ENCODE measurements around the gene STYXL1. TPM values are rescaled to one million over a fixed set of nuclear protein-coding genes. Genes with fewer than 3 reads are reported as not detected.
"Not testable (repeated sequence)": the region's sequence is repeated elsewhere in the genome, so short reads cannot be mapped to it uniquely, and the experiment has no call there.

Gene STYXL1
- 56.1 and 60.4 TPM in 2 replicates for total RNA-seq (ENCODE audit: low replicate concordance)

- H3K9ac ChIP-seq = peak within 1 kb of the TSS; percentile 97
- Mint-ChIP-seq H3K4me1 (peaks cover 16% of the 10 kb centered on the region), H3K9me3 (no peaks in the 10 kb centered on the region), H3K36me3 (peaks cover 15% of the 10 kb centered on the region), H3K27ac (peak within 1 kb of the TSS; percentile 98), H3K4me3 (peak within 1 kb of the TSS; percentile 99), H3K27me3 (ENCODE audit: insufficient read depth, low read depth) (peaks cover 2% of the 10 kb centered on the region)
- peak; percentile 97 for DNase-seq (ENCODE audit: low spot score)
- peak within 1 kb of the TSS; percentile 67 for H3K27ac ChIP-seq
- H3K36me3 ChIP-seq = no peaks in the 10 kb centered on the region
- no peaks in the 10 kb centered on the region for H3K27me3 ChIP-seq
- peaks cover 5% of the 10 kb centered on the region for H3F3A ChIP-seq (ENCODE audit: low read depth)
- no peak for TF ChIP-seq CTCF (IDR thresholded peaks at IDR 0.05)
- no peak for TF ChIP-seq EZH2 (IDR thresholded peaks at IDR 0.05)
- no peak for TF ChIP-seq EZH2phosphoT487 (IDR thresholded peaks at IDR 0.05)
- H2AFZ ChIP-seq (replicated peaks) = peak within 1 kb of the TSS; percentile 66
- peaks cover 10% of the 10 kb centered on the region for H4K20me1 ChIP-seq (ENCODE audit: low read depth)
- H3K79me2 ChIP-seq (ENCODE audit: low read depth) = peaks cover 93% of the 10 kb centered on the region
- H3K4me1 ChIP-seq = peaks cover 3% of the 10 kb centered on the region
- no peaks in the 10 kb centered on the region for H3K9me3 ChIP-seq (ENCODE audit: low read depth)
- H3K4me3 ChIP-seq = peak within 1 kb of the TSS; percentile 90
- peak within 1 kb of the TSS; percentile 82 for H3K4me2 ChIP-seq
Observed at GRCh38 chr7:76047811-76048667, at the start of gene STYXL1, which contains the start of gene MDH2. Gene STYXL1 (minus strand): TSS chr7:76048000. CDS start chr7:76030523, 17,477 bp downstream. Gene MDH2 (plus strand): TSS chr7:76048106. CDS start chr7:76048161, 55 bp downstream.

GRCh38 chr7:76095908-76096307 lies 48.1 kb upstream of the STYXL1 start:
- Mint-ChIP-seq H3K27ac (no peak overlapping the region), H3K36me3 (no peaks in the 10 kb centered on the region), H3K9me3 (no peaks in the 10 kb centered on the region), H3K27me3 (ENCODE audit: insufficient read depth, low read depth) (peaks cover 7% of the 10 kb centered on the region), H3K4me3 (no peak overlapping the region), H3K4me1 (no peaks in the 10 kb centered on the region)
- Histone ChIP-seq H3F3A (ENCODE audit: low read depth) (no peaks in the 10 kb centered on the region), H3K27me3 (no peaks in the 10 kb centered on the region), H3K4me1 (no peaks in the 10 kb centered on the region), H4K20me1 (ENCODE audit: low read depth) (no peaks in the 10 kb centered on the region), H3K4me3 (no peak overlapping the region), H3K9ac (no peak overlapping the region), H3K9me3 (ENCODE audit: low read depth) (no peaks in the 10 kb centered on the region), H3K27ac (no peak overlapping the region), H3K36me3 (no peaks in the 10 kb centered on the region), H3K79me2 (ENCODE audit: low read depth) (no peaks in the 10 kb centered on the region), H2AFZ (replicated peaks) (no peak overlapping the region), H3K4me2 (no peak overlapping the region)
- no peak for DNase-seq (ENCODE audit: low spot score)
- no peak for TF ChIP-seq CTCF (IDR thresholded peaks at IDR 0.05)
- no peak for TF ChIP-seq EZH2 (IDR thresholded peaks at IDR 0.05)
- no peak for TF ChIP-seq EZH2phosphoT487 (IDR thresholded peaks at IDR 0.05)

GRCh38 chr7:76094326-76094725 lies 46.5 kb upstream of the STYXL1 start:
- not testable (repeated sequence) for H3K4me2 ChIP-seq; DNase-seq (ENCODE audit: low spot score); H3K9ac ChIP-seq; H3K9me3 ChIP-seq (ENCODE audit: low read depth); H3F3A ChIP-seq (ENCODE audit: low read depth); H3K4me1 Mint-ChIP-seq; H3K4me3 Mint-ChIP-seq; H3K4me3 ChIP-seq; H3K36me3 ChIP-seq; H3K36me3 Mint-ChIP-seq; H3K27ac ChIP-seq; H3K27me3 ChIP-seq; H3K27me3 Mint-ChIP-seq (ENCODE audit: insufficient read depth, low read depth); H3K9me3 Mint-ChIP-seq; H3K79me2 ChIP-seq (ENCODE audit: low read depth); H3K27ac Mint-ChIP-seq; H4K20me1 ChIP-seq (ENCODE audit: low read depth); H2AFZ ChIP-seq (replicated peaks); H3K4me1 ChIP-seq

- not testable (repeated sequence) for H3K36me3 Mint-ChIP-seq; H3K79me2 ChIP-seq (ENCODE audit: low read depth)
Observed at GRCh38 chr7:76093531-76093930, 45.7 kb upstream of the STYXL1 start.

More at GRCh38 chr7:76093531-76093930, 45.7 kb upstream of the STYXL1 start:
- not testable (repeated sequence) for H3K9me3 Mint-ChIP-seq; H3K4me1 Mint-ChIP-seq; H3K4me1 ChIP-seq; H3K4me2 ChIP-seq; H3K27ac ChIP-seq; H3K27me3 Mint-ChIP-seq (ENCODE audit: insufficient read depth, low read depth); DNase-seq (ENCODE audit: low spot score); H3K36me3 ChIP-seq; H3K4me3 ChIP-seq; H3K9me3 ChIP-seq (ENCODE audit: low read depth); H3F3A ChIP-seq (ENCODE audit: low read depth); H2AFZ ChIP-seq (replicated peaks); H3K27me3 ChIP-seq; H4K20me1 ChIP-seq (ENCODE audit: low read depth); H3K4me3 Mint-ChIP-seq; H3K9ac ChIP-seq; H3K27ac Mint-ChIP-seq

Data from neural progenitor cell (in vitro differentiated cells).